ENCODE results near the gene THEM4.
"Not testable (repeated sequence)": the region's sequence is repeated elsewhere in the genome, so short reads cannot be mapped to it uniquely, and the experiment has no call there.

The THEM4 gene

DNA sequence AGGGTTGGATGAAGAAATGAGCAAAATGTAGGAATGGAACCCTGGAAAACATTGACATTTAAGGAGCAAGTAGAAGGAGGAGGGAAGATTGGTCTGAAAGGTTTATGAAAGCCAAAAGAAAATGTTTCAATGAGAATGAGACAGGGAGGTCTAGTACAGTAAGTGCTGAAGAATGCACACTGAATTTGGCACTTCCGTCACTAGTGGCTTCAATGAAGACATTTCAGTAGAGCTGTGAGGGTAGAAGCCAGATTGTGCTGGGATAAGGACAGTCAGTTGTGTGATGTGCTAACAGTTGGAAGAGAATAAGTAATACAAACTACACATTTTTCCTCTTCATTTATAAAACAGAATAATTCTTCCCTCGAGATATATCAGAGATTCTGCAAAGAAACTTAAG lies 17.1 kb downstream of the THEM4 start:
- no peak for DNase-seq

- no peak for DNase-seq
These were observed 17.8 kb downstream of the THEM4 start for GRCh38 chr1:151891512-151891911.

DNA sequence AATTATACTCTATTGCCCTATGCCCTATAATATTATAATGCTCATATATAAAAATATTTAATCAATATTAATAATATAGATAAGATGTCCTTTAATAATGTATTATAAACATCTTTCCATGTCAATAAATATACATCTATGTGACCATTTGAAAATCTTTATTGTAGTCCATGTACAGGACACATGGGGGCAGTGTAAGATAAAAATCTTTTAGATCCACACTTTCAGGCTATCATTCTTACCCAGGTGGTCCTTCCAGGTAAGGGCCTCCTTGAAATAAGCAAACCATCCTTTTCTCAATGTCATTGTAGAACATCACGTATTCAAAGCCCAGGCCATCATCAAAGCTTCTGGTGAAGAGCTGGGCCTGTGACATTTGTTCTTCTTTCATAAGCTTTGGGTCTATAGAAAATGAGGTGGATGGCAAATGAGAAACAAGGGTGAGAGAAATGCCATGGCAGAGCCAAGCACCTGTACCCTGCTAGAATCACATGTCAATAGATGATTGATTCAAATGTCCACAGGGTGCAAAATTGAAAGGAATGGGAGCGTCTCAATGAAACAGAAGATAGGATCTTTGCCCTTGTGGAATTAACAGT lies 20.2 kb downstream of the THEM4 start:
- DNase-seq, result no peak

DNA sequence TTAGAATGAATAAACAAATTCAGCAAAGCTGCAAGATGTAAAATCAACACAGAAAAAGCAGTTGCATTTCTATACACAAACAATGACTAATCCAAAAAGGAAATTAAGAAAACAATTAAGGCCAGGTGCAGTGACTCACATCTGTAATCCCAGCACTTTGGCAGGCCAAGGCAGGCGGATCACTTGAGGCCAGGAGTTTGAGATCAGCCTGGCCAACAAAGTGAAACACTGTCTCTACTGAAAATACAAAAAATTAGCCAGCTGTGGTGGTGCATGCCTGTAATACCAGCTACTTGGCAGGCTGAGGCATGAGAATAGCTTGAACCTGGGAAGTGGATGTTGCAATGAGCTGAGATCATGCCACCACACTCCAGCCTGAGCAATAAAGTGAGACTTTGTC lies 22.3 kb downstream of the THEM4 start:
- no peak for DNase-seq

GRCh38 chr1:151885479-151885878 lies 23.8 kb downstream of the THEM4 start:
- no peak for DNase-seq

- not testable (repeated sequence) for DNase-seq
These were observed 24.4 kb downstream of the THEM4 start for GRCh38 chr1:151884879-151885278.

GRCh38 chr1:151884445-151884844 lies 24.9 kb downstream of the THEM4 start:
- not testable (repeated sequence) for DNase-seq

GRCh38 chr1:151883898-151884297 lies 25.4 kb downstream of the THEM4 start:
- DNase-seq, result not testable (repeated sequence)

- DNase-seq, result not testable (repeated sequence)
These were observed 26.4 kb downstream of the THEM4 start for GRCh38 chr1:151882918-151883317.

GRCh38 chr1:151882466-151882865 lies 26.8 kb downstream of the THEM4 start:
- DNase-seq, result no peak

GRCh38 chr1:151881479-151881878 lies 27.8 kb downstream of the THEM4 start:
- DNase-seq, result no peak

- DNase-seq, result no peak
These were observed 33.8 kb downstream of the THEM4 start for GRCh38 chr1:151875419-151876097.

DNA sequence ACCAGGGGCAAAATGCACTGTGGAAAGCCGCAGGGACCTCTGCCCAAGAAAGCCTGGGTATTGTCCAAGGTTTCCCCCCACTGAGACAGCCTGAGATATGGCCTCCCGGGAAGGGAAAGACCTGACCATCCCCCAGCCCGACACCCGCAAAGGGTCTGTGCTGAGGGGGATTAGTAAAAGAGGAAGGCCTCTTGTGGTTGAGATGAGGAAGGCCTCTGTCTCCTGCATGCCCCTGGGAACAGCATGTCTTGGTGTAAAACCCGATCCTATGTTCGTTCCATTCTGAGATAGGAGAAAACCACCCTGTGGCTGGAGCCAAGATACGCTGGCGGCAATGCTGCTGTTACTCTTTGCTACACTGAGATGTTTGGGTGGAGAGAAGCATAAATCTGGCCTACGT lies 36.5 kb downstream of the THEM4 start:
- not testable (repeated sequence) for DNase-seq

DNA sequence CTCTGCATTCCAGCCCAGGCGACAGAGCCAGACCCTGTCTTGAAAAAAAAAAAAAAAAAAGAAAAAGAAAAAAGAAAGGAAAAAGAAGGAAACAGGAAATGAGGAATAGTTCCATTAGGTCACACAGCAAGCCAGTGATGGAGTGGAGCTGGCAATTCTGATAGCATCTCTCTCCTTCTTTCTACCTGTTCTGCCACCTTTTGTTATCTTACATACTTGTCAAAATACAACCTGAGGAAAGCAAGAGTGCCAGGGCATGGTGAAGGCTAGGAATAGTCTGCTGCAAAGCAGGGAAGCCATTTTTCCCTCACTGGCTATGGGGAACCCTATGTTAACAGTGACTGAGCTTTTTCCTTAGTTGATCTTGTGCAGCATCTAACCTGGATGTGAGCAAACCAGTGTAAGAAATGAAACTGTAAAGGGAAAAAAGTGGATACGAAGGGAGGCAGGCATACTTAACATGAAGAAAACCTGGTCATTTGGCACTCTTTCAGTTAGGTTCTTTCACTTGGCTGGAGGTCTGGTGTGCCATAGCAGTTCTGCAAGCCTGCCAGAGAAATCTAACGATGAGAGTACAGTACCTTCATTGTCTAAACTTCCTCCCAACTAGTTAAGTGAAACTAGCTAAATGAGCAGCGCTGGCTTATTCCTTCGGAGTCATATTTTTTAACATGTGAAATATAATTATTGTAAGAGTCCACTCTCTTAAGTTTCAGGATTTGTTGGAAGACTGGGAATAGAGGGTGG lies 37.9 kb downstream of the THEM4 start:
- no peak for DNase-seq

- DNase-seq, result no peak
These were observed 40.8 kb downstream of the THEM4 start for GRCh38 chr1:151868486-151868885.

DNA sequence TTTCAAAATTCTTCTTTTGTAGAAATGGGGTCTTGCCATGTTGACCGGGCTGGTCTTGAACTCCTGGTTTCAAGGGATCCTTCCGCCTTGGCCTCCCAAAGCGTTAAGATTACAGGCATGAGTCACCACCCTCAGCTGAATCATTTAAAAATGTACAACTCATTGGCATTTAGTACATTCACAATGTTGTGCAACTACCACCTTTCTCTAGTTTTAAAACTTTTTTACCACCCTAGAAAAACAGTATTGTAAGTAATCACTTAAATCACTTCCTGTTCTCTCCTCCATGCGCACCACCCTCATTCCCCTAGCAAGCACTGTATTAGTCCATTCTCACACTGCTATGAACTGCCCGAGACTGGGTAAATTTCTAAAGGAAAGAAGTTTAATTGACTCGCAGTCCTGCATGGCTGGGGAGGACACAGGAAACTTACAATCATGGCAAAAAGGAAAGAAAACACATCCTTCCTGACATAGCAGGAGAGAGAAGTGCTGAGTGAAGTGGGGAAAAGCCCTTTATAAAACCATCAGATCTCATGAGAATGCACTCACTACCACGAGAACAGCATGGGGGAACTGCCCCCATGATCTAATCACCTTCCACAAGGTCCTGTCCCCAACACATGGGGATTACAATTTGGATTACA lies 41.4 kb downstream of the THEM4 start:
- DNase-seq, result no peak

GRCh38 chr1:151867321-151867720 lies 42.0 kb downstream of the THEM4 start:
- no peak for DNase-seq

DNA sequence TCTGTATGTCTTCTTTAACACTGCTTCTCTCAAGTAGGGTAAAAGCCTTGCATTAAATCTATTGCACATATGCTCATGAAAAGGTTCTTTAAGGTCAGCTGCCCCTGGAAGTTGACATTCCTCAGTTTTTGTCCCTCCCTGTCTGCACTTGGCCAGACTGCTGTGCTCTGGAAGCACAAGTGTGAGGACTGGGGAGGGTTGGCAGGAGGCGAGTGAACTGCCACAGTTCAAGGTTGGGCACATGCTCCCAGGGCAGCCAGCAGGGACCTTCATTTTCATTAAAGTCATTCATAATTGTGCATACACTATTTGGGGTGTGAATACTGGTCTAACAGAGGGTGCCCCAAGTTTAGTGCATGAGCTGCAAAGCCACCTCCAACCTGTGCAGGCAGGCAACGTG lies 44.9 kb downstream of the THEM4 start:
- DNase-seq, result no peak

- no peak for DNase-seq
These were observed 46.7 kb downstream of the THEM4 start for GRCh38 chr1:151862604-151863003.

- DNase-seq, result no peak
These were observed 48.7 kb downstream of the THEM4 start for GRCh38 chr1:151860504-151861187.

DNA sequence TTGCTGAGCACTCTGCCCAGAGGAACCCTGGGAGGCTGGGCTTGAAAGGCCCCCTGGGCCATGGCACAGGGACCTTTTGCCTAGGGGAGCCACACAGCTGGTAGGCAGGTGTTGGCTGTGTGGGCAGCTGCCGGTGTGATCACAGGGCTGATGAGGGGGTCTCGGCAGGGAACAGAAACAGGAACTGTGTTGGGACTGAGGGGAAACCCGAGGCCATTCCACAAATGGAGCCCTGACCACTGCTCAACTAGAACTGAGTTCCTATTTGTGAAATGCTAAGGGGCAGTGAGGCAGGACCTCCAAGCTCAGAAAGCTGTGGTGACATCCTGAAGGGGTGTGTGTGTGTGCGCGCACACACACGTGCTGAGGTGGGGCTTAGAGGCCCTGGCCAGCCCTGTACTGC lies 49.4 kb downstream of the THEM4 start:
- no peak for DNase-seq

- no peak for DNase-seq
These were observed 50.2 kb downstream of the THEM4 start for GRCh38 chr1:151858886-151859665.
